ENCODE data around the gene C18orf63.

The C18orf63 gene

GRCh38 chr18:74276609-74277008 lies 39.0 kb upstream of the C18orf63 start:
- no peaks in the 10 kb centered on the region for H3K36me3 ChIP-seq (ENCODE audit: control insufficient read depth in 2 of 2, insufficient read depth in 1 of 2, low read length in 2 of 2)
- H3K9me3 ChIP-seq (ENCODE audit: control insufficient read depth, insufficient read depth, low read depth, low read length), result no peaks in the 10 kb centered on the region
- H3K4me3 ChIP-seq (ENCODE audit: low read depth, low read length), result no peak overlapping the region
- no peak for TF ChIP-seq ZNF792 (tag by site-specific recombination; IDR thresholded peaks at IDR 0.05)
- TF ChIP-seq ZNF23 (tag by site-specific recombination; IDR thresholded peaks at IDR 0.05; ENCODE audit: borderline replicate concordance), result no peak
- no peak for TF ChIP-seq BCL11A (tag by site-specific recombination; IDR thresholded peaks at IDR 0.05; ENCODE audit: low read depth)
- TF ChIP-seq ZFP69B (tag by site-specific recombination; IDR thresholded peaks at IDR 0.05), result no peak
- no peak for TF ChIP-seq ZBTB6 (tag by site-specific recombination; IDR thresholded peaks at IDR 0.05)
- TF ChIP-seq ZNF324 (tag by site-specific recombination; IDR thresholded peaks at IDR 0.05), result no peak
- TF ChIP-seq EGR2 (tag by site-specific recombination; IDR thresholded peaks at IDR 0.05; ENCODE audit: low read depth), result no peak
- TF ChIP-seq ZNF76 (tag by site-specific recombination; IDR thresholded peaks at IDR 0.05; ENCODE audit: borderline replicate concordance, low read depth), result no peak
- TF ChIP-seq ZBTB21 (tag by site-specific recombination; IDR thresholded peaks at IDR 0.05), result no peak
- TF ChIP-seq ZNF549 (tag by site-specific recombination; IDR thresholded peaks at IDR 0.05), result no peak
- ChIA-PET CTCF (no interaction called here), POLR2A (no interaction called here)
- H3K4me1 ChIP-seq (ENCODE audit: control insufficient read depth, insufficient read depth, low read length), result 0 out of 2 replicates have a peak, but pooled peaks cover 2% of the 10 kb centered on the region
- H3K27ac ChIP-seq (ENCODE audit: extremely low read depth, low read depth, low read length), result no peak overlapping the region

DNA sequence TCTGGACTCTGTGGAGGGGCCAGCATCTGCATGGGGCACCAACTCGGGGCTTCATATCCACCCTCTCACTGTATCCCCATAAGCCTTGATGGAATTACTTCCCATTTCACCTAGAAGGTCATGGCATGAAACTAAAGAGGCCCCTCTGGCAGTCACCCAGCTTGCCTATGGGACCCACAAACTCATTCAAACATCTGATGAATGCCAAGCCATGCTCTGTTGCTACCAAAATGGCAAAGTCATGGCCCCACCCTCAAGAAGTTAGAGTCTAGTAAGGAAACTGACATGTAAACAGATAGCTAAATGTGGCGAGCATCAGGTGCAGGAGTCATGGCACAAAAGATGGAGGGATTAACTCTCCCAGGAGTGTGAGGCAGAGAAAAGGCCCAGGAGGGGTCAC lies 38.3 kb upstream of the C18orf63 start:
- CTCF ChIA-PET, result no interaction called here
- Histone ChIP-seq H3K4me3 (ENCODE audit: low read depth, low read length) (no peak overlapping the region), H3K9me3 (ENCODE audit: control insufficient read depth, insufficient read depth, low read depth, low read length) (no peaks in the 10 kb centered on the region), H3K36me3 (ENCODE audit: control insufficient read depth in 2 of 2, insufficient read depth in 1 of 2, low read length in 2 of 2) (no peaks in the 10 kb centered on the region), H3K4me1 (ENCODE audit: control insufficient read depth, insufficient read depth, low read length) (0 out of 2 replicates have a peak, but pooled peaks cover 2% of the 10 kb centered on the region), H3K27ac (ENCODE audit: extremely low read depth, low read depth, low read length) (no peak overlapping the region)
- POLR2A ChIA-PET, result no interaction called here
- TF ChIP-seq KLF8 (tag by site-specific recombination; IDR thresholded peaks at IDR 0.05), result no peak
- TF ChIP-seq ZBTB11 (tag by site-specific recombination; conservative IDR thresholded peaks at IDR 0.05; ENCODE audit: low read depth), result no peak
- no peak for TF ChIP-seq SCRT2 (tag by site-specific recombination; IDR thresholded peaks at IDR 0.05)
- TF ChIP-seq ZNF48 (tag by site-specific recombination; IDR thresholded peaks at IDR 0.05), result no peak
- TF ChIP-seq ZNF391 (tag by site-specific recombination; IDR thresholded peaks at IDR 0.05; ENCODE audit: borderline replicate concordance, low read depth), result no peak
- TF ChIP-seq ZNF549 (tag by site-specific recombination; IDR thresholded peaks at IDR 0.05), result no peak
- TF ChIP-seq ZNF621 (tag by site-specific recombination; IDR thresholded peaks at IDR 0.05), result no peak

GRCh38 chr18:74278058-74278457 lies 37.6 kb upstream of the C18orf63 start:
- Histone ChIP-seq H3K27ac (ENCODE audit: extremely low read depth, low read depth, low read length) (no peak overlapping the region), H3K4me1 (ENCODE audit: control insufficient read depth, insufficient read depth, low read length) (0 out of 2 replicates have a peak, but pooled peaks cover 2% of the 10 kb centered on the region), H3K9me3 (ENCODE audit: control insufficient read depth, insufficient read depth, low read depth, low read length) (no peaks in the 10 kb centered on the region), H3K4me3 (ENCODE audit: low read depth, low read length) (no peak overlapping the region), H3K36me3 (ENCODE audit: control insufficient read depth in 2 of 2, insufficient read depth in 1 of 2, low read length in 2 of 2) (no peaks in the 10 kb centered on the region)
- ChIA-PET POLR2A (no interaction called here), CTCF (interaction anchor here (0.6 kb wide), 1 partner anchor 1034 kb away, joined by 4 read pairs; no protein-coding TSS in a partner anchor)
- no peak for TF ChIP-seq TSHZ1 (tag by site-specific recombination; IDR thresholded peaks at IDR 0.05; ENCODE audit: borderline replicate concordance)
- TF ChIP-seq ZNF169 (tag by site-specific recombination; IDR thresholded peaks at IDR 0.05), result no peak
- no peak for TF ChIP-seq ZFP41 (tag by site-specific recombination; IDR thresholded peaks at IDR 0.05; ENCODE audit: borderline replicate concordance)
- TF ChIP-seq, protein P1, sequence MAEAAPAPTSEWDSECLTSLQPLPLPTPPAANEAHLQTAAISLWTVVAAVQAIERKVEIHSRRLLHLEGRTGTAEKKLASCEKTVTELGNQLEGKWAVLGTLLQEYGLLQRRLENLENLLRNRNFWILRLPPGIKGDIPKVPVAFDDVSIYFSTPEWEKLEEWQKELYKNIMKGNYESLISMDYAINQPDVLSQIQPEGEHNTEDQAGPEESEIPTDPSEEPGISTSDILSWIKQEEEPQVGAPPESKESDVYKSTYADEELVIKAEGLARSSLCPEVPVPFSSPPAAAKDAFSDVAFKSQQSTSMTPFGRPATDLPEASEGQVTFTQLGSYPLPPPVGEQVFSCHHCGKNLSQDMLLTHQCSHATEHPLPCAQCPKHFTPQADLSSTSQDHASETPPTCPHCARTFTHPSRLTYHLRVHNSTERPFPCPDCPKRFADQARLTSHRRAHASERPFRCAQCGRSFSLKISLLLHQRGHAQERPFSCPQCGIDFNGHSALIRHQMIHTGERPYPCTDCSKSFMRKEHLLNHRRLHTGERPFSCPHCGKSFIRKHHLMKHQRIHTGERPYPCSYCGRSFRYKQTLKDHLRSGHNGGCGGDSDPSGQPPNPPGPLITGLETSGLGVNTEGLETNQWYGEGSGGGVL (tag by site-specific recombination; IDR thresholded peaks at IDR 0.05), result no peak
- TF ChIP-seq ZNF785 (tag by site-specific recombination; IDR thresholded peaks at IDR 0.05), result no peak
- TF ChIP-seq SP7 (tag by site-specific recombination; IDR thresholded peaks at IDR 0.05), result no peak
